Endothelial cell of coronary artery (primary cell): Measurements from ENCODE around the gene UNG. TPM values are rescaled to one million over a fixed set of nuclear protein-coding genes. Genes with fewer than 3 reads are reported as not detected.

Source experiments
- total RNA-seq: library from RNA; depleted of rRNA; stranded (reverse); fragments of >200 nt; gene quantifications from 2 replicates; pipeline ENCODE4 v1.2.3, GENCODE V29; 2014

The UNG gene
- 23.9 and 24.7 TPM in 2 replicates for total RNA-seq

DNA sequence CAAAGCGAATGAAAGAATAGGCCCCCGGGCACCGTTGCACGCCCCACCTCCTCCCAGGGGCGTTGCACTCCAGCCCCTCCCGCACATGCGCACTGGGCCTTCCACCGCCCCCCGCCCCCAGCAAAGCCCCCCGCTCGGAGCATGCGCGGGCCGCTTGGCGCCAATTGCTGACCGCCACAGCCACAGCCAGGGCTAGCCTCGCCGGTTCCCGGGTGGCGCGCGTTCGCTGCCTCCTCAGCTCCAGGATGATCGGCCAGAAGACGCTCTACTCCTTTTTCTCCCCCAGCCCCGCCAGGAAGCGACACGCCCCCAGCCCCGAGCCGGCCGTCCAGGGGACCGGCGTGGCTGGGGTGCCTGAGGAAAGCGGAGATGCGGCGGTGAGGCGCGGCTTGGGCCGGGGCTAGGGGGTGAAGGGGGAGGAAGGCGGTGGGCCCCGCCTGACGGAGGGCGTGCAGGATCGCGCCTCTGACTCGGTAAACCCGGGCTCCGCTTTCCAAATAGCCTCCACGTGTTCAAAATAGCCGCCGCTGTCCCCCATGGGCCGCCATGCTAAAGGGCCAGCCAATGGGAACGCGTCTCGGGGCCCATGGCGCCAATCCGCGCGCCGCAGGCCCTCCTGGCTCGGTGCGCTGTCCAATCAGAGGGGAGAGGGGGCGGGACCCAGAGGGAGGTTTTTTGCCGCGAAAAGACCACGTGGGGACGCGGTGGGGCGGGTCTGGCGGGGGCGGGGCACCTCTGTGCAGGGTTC is at the start of gene UNG:
Gene UNG (plus strand): TSS at position 163 of the 748 bp plus-strand sequence. CDS start 83 bp downstream, at position 246.

DNA sequence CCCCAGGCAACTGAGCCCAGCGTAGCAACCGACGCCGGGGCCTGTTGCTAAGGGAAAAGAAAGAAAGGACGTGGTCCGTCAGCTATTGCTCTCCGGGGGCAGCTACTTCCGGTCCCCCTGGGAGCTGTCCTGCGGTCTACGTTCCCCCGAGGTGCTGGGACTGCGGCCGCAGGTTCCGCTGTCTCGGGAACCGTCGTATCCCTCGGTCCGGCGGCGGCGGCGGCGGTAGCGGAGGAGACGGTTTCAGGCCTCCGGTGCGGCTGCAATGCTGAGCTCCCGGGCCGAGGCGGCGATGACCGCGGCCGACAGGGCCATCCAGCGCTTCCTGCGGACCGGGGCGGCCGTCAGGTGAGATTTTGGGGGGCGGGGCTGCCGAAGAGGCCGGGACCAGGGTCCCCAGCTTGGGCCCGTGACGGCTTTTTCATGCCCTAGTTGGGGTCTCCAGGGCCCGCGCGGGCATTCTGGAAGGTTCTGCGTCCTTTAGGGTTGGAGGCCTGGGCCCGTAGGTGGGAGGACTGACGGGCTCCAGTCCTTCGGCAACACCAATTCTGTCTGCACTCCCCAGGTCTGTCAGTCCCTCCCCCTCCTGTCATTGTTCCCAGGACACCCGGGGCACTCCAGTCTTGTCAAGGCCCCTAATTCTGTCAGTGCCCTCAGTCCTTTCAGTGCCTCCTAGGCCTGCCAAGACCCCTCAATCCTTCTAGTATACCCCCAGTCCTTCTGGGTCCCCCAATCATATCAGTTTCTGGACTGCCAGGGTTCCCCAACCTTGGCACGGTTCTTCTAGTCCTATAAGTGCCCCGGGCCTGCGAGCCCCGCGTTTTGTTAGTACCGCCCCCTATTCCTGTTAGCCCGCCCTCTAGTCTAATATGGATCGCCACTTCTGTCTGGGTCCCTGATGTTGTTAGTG is 44.7 kb upstream of the UNG start, which contains the start of gene USP30:
Gene USP30 (plus strand): TSS at position 163 of the 910 bp plus-strand sequence. CDS start 103 bp downstream, at position 266.

DNA sequence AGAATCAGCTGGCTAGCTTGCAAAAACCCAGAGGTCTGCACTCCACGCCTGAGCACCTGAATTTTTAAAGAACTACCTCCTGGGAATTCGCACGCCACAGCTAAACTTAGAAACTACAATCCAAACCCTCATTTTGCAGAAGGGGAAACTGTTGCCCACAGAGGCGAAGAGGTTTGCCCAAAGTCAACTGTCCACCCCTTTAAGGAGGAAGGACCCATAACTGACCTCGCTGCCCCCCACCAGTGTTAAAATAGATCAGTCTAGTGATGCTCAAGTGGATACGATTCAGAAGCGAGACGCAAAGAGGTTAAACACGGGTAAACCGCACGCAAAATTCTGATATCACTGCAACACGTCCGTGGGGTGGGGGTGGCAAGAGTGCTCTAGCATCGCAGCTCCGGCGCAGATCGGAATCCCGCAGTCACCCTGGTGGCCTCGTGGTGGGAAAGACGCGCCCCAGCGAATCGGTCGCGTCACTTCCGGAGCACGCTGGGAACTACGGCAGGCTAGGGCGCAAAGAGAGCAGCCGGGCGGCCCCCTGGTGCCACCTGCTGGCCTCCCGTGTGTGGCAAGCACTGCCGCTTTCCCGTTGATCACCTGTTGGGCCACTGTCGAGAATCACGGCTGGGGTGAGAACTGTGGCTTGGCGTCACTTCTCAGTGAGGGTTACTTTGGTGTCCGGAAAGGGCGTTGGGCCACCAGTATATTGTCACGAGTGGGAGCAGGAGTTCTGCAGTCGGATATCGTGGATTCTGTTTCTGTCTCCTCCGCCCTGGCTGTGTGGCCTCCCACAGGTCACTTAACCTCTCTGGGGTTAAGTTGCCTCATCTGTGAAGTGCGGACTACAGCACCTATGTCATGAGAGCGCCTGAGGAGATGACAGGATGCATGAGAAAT is 4.1 kb upstream of the UNG start, which contains the start of gene ALKBH2:
Gene ALKBH2 (minus strand): TSS at position 451 of the 897 bp plus-strand sequence. CDS start 686 bp downstream, outside the sequence.

DNA sequence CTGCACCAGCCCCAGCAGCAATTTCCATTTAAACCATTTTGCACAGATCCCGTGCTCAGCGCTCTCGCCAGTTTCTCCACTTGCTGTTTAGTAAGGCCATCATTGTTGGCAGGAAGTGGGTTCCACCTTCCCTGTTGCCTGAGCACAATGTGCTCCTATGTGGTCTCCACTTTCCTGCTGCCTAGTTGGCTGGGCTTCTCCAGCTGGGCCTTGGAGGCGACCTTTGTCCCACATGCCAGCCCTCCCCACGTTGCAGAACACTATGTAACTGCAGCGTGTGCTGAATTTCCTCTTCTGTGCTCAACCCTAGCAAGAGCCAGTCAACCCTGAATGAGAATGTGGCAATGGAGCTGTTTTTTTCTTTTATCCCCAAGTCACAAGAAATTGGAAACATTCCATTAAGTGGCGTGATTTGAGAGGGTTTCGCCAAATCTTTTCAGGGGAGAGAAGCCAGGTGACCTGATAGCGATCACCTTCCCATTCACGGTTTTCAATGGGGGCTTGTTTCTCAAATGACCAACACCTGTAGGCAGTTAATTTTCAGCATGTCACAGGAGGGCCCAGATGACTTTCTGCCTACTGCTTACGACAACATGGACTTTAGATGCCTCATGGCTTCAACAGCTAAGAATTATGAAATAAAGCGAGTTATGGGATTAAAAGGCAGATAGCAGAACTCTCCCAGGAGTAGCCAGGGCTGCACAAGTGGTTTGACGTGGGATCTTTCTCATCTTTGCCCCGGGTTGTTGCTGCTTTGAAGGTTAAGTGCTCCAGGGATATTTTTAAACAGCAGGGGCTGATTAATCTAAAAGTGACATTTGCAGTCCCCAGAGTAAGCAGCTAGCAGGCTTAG is 18.6 kb downstream of the UNG start, which contains the start of gene ACACB:
Gene ACACB (plus strand): TSS at position 830 of the 853 bp plus-strand sequence. CDS start 22,819 bp downstream, outside the sequence.

Other genes with a start within 250 kb of the UNG start
- 9.3 and 19.8 TPM in 2 replicates for gene SSH1, start 240.0 kb upstream of the UNG start, total RNA-seq
- not detected in 2 replicates for gene DAO, start 217.5 kb upstream of the UNG start, total RNA-seq
- not detected in 2 replicates for gene SVOP, start 76.5 kb upstream of the UNG start, total RNA-seq
- gene USP30, start 45.0 kb upstream of the UNG start, total RNA-seq: 4.3 and 5.2 TPM in 2 replicates
- gene ALKBH2, start 4.1 kb upstream of the UNG start, total RNA-seq: 13.8 and 14.3 TPM in 2 replicates
- 0.66 and 1.3 TPM in 2 replicates for gene ACACB, start 19.0 kb downstream of the UNG start, total RNA-seq
- gene FOXN4, start 211.7 kb downstream of the UNG start, total RNA-seq: not detected in 2 replicates